H7 (cell line): ENCODE measurements around the gene CLEC9A. TPM values are rescaled to one million over a fixed set of nuclear protein-coding genes. Genes with fewer than 3 reads are reported as not detected.

Experiments
- DNase-seq: peaks from one replicate; pipeline ENCODE4 v3.0.0; 2012
- H3K27me3 ChIP-seq: 2 replicates; pipeline ENCODE4 v1.6.0; 2011; ENCODE audit warnings: mild to moderate bottlenecking, low read length; ENCODE audit not compliant: control insufficient read depth, insufficient read depth
- H3K36me3 ChIP-seq: replicated peaks from 2 replicates; pipeline ENCODE4 v1.5.1; 2011; ENCODE audit warnings: low read length; ENCODE audit not compliant: control insufficient read depth, insufficient read depth
- H3K4me3 ChIP-seq: 2 replicates; pipeline ENCODE4 v1.5.1; 2011; ENCODE audit warnings: low read depth, mild to moderate bottlenecking, control low read depth, low read length, moderate library complexity; ENCODE audit not compliant: insufficient read depth
- total RNA-seq: library from RNA; depleted of rRNA; stranded (reverse); fragments of >200 nt; shearing (Covaris generic); gene quantifications from 2 replicates; pipeline ENCODE4 v1.2.3, GENCODE V29; 2014

Gene CLEC9A
- total RNA-seq, 1 experiment from 2014 or later = not detected

DNA sequence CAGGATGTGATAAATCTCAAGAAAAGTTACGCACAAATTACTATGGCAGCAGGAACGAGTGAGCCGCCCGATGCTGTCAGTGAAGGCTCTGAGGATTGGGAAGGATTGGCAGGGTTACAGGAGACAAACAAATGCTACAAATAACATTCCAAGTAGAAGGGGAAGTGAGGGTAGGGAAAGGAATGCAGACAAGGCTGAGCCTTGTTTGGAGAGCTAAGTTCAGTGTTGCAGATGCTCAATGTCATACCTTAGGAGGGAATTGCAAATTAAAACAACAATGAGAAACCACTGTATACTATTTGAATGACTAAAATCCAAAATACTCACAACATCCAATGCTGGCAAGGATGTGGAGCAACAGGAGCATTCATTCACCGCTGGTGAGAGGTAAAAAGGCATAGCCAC, 1.3 kb downstream of the CLEC9A start:
- peak; percentile 26 for DNase-seq
- Histone ChIP-seq H3K36me3 (no peaks in the 10 kb centered on the region), H3K4me3 (no peak overlapping the region), H3K27me3 (no peaks in the 10 kb centered on the region)

DNA sequence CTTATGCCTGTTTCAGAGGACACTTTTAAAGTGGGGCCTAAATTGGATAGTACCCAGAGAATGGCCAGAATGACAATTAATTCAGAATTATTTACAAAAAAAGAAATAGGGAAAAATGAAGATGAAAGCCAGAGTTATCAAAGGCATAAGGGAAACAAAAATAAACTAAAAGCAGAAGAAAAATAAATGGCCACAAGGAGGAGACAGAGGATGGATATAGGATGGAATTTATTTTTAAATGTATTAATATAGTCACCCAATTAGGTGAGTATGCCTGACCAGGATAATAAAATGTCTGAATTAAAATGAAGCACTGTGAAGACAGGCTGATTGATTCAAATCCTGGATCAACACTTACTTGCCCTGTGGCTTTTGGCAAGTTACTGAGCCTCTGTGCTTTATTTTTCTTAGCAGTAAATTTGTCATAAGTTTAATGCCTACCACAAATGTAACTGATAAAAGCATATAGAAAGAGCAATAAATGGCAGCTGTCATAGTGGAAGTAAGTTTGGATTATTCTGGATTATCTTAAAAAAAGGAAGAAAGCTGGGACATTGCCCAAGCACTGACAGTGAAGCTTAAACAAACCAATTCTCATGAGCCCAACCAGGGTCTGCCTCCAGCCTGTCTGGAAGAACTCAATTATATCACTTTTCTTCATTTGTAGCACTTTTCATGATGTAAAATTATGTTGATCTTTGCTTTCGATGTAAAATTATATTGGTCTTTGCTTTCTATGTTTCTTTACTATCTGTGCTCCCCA, 3.5 kb downstream of the CLEC9A start:
- no peaks in the 10 kb centered on the region for H3K27me3 ChIP-seq
- no peak for DNase-seq
- H3K4me3 ChIP-seq = no peak overlapping the region
- no peaks in the 10 kb centered on the region for H3K36me3 ChIP-seq

GRCh38 chr12:10042167-10042566, 11.7 kb downstream of the CLEC9A start:
- no peak overlapping the region for H3K4me3 ChIP-seq
- no peaks in the 10 kb centered on the region for H3K27me3 ChIP-seq
- no peak for DNase-seq
- no peaks in the 10 kb centered on the region for H3K36me3 ChIP-seq

GRCh38 chr12:10048526-10048925, 18.0 kb downstream of the CLEC9A start:
- Histone ChIP-seq H3K36me3 (no peaks in the 10 kb centered on the region), H3K4me3 (no peak overlapping the region), H3K27me3 (no peaks in the 10 kb centered on the region)
- DNase-seq = no peak

DNA sequence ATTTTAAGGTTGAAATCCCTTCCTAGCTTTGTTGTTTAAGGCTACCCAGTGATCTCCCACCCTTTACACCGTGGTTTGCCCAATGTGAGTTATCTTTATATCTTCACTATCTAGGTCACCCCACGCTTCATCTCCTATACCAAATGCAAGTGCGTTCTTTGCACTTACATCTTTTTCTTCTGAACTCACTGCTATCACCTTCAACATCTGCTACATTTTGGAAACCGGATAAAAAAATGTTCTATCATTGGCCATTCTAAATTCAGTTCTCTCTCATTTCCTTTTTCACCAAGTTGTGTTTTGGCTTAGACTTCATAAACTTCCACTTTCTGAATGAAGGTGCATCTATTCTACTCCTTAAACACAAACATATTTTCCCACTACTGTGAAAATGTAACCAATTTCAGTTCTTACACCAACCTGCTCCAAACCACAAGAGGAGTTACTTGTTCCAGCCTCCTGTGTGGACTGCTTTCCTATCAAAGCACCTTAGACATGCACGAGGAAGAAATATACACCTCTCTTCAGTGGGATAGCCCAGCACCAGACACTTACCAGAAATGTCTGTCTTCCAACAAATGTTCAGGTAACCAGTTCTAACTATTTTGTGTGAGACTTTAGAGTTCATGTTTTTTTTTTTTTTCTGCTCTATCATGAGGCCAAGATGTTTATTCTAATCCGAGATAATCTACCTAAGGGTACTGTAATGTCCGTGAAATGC, 21.9 kb downstream of the CLEC9A start:
- Histone ChIP-seq H3K4me3 (no peak overlapping the region), H3K36me3 (no peaks in the 10 kb centered on the region), H3K27me3 (no peaks in the 10 kb centered on the region)
- no peak for DNase-seq

- no peak overlapping the region for H3K4me3 ChIP-seq
- no peaks in the 10 kb centered on the region for H3K27me3 ChIP-seq
- H3K36me3 ChIP-seq = no peaks in the 10 kb centered on the region
- no peak for DNase-seq
Observed at GRCh38 chr12:10058387-10058786, 27.9 kb downstream of the CLEC9A start.

DNA sequence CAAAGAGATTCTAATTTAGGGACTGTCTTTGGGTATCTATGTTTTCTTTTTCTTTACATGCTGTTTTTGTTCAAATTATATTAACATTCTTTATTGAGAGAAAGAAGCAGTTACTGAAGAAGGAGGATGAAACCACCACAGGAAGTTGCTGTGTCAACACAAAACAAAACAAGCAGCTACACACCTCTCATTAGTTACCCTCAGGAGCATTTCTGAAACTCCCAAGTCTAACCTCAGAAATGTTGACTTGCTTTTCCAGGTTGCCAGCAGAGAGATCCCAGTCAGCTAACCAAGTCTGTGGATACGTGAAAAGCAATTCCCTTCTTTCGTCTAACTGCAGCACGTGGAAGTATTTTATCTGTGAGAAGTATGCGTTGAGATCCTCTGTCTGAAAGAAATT, 34.8 kb downstream of the CLEC9A start:
- no peak overlapping the region for H3K4me3 ChIP-seq
- DNase-seq = no peak

GRCh38 chr12:10067264-10067663, 36.8 kb downstream of the CLEC9A start:
- DNase-seq = no peak
- Histone ChIP-seq H3K27me3 (no peaks in the 10 kb centered on the region), H3K4me3 (no peak overlapping the region), H3K36me3 (no peaks in the 10 kb centered on the region)

More for the DNA sequence above, 34.8 kb downstream of the CLEC9A start:
- Histone ChIP-seq H3K27me3 (no peaks in the 10 kb centered on the region), H3K36me3 (no peaks in the 10 kb centered on the region)

DNA sequence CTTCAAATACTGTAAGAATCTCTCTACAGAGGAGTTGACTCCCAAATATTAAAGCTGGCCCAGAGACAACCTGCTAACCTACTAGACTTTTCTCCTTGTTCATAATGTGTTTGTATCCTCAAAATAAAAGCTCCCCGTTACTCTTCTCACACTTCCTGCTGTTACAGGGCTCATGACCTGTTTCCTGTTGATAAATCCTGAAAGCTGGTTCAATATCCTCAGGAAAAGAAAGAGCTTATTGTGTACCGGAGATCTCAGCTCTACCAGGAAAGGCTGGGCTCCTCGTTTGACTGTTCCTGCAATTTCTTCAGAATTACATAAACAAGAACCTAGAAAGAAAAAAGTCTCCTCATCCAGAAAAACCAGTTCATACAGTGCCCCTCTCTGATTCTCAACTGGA, 37.5 kb downstream of the CLEC9A start:
- DNase-seq = no peak

GRCh38 chr12:10068644-10069043, 38.2 kb downstream of the CLEC9A start:
- Histone ChIP-seq H3K4me3 (no peak overlapping the region), H3K27me3 (no peaks in the 10 kb centered on the region), H3K36me3 (no peaks in the 10 kb centered on the region)
- DNase-seq = no peak

More for the DNA sequence above, 37.5 kb downstream of the CLEC9A start:
- Histone ChIP-seq H3K27me3 (no peaks in the 10 kb centered on the region), H3K4me3 (no peak overlapping the region), H3K36me3 (no peaks in the 10 kb centered on the region)

DNA sequence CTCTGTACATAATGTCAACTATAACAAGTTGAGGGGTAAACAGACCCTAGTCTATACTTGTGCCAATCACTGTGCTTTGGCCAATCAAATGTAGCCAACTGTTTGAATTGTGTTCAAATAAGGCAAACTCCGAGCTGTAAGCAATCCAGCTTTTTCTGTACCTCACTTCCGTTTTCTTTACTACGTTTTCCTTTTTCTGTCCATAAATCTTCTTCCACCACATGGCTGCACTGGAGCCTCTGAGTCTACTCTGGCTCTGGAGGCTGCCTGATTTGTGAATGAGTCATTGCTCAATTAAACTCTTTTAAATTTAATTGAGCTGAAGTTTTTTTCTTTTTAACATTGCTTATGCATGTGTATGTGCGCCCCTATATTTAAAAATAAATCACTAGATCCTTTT, 38.6 kb downstream of the CLEC9A start:
- H3K36me3 ChIP-seq = no peaks in the 10 kb centered on the region
- no peaks in the 10 kb centered on the region for H3K27me3 ChIP-seq
- DNase-seq = no peak
- no peak overlapping the region for H3K4me3 ChIP-seq

GRCh38 chr12:10069976-10070375, 39.5 kb downstream of the CLEC9A start:
- Histone ChIP-seq H3K4me3 (no peak overlapping the region), H3K27me3 (no peaks in the 10 kb centered on the region), H3K36me3 (no peaks in the 10 kb centered on the region)
- no peak for DNase-seq

DNA sequence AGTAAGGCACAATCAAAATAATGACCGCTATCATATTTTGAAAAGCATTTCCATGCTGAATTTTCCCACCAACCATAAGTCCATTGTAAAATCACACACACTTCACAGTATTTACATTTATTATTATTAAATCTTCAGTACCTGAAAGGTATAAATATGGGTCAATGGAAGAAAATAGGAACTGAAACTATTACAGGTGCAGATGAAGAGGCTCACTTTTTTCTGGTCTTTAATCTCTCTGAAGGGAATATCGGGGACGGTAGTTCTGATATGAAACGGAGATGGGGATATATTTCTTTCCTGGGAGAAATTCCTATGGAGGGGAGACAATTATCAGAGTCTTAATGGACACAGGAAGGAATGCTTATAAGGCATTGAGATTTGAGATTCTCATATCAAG, 39.9 kb downstream of the CLEC9A start:
- H3K4me3 ChIP-seq = no peak overlapping the region
- no peak for DNase-seq
- H3K36me3 ChIP-seq = no peaks in the 10 kb centered on the region
- no peaks in the 10 kb centered on the region for H3K27me3 ChIP-seq

DNA sequence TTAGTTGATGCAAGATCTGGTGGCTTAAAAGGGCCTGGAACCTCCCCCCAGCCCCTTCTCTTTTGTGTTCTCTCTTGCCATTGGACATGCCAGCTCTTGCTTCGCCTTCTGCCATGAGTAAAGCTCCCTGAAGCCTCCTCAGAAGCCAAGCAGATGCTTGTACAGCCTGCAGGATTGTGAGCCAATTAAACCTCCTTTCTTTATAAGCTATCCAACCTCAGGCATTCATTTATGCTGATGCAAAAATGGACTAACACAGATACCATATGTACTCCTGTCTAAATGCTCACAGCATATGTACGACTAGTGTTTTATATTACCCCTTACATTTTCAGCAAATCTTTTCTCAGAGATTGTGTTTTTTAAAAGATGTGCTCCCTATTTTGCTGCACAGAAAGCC, 41.6 kb downstream of the CLEC9A start:
- no peaks in the 10 kb centered on the region for H3K27me3 ChIP-seq
- H3K36me3 ChIP-seq = no peaks in the 10 kb centered on the region
- no peak for DNase-seq
- H3K4me3 ChIP-seq = no peak overlapping the region

GRCh38 chr12:10073261-10073660, 42.8 kb downstream of the CLEC9A start:
- no peak for DNase-seq
- no peaks in the 10 kb centered on the region for H3K27me3 ChIP-seq
- H3K36me3 ChIP-seq = no peaks in the 10 kb centered on the region
- H3K4me3 ChIP-seq = no peak overlapping the region
